HEK293T (cell line): Measurements from ENCODE around the gene COX10.
"Not testable (repeated sequence)": the region's sequence is repeated elsewhere in the genome, so short reads cannot be mapped to it uniquely, and the experiment has no call there.

ENCODE experiments used
- CTCF ChIA-PET: fragments of 350-600 bp; formaldehyde crosslinking; extraction: SDS; loops from one replicate; lab custom pipeline; 2021; ENCODE audit warnings: antibody characterized with exemption, inconsistent platforms; lab: Yijun Ruan, JAX
- POLR2A ChIA-PET: fragments of 350-600 bp; formaldehyde crosslinking; extraction: SDS; loops from one replicate; lab custom pipeline; 2020; ENCODE audit warnings: antibody characterized with exemption, inconsistent platforms; lab: Yijun Ruan, JAX
- DNase-seq: peaks from one replicate; pipeline ENCODE4 v3.0.0; 2012; ENCODE audit warnings: mixed read lengths; ENCODE audit errors: extremely low spot score
- ARNT ChIP-seq: fragments of 450-650 bp; IDR thresholded peaks from 2 replicates; pipeline ENCODE4 v1.6.1; 2017; ENCODE audit warnings: mild to moderate bottlenecking
- BHLHE40 ChIP-seq: fragments of 450-650 bp; IDR thresholded peaks from 2 replicates; pipeline ENCODE4 v1.6.1; 2016; ENCODE audit warnings: mild to moderate bottlenecking, moderate library complexity, borderline replicate concordance
- CTBP1 ChIP-seq: fragments of 450-650 bp; IDR thresholded peaks from 2 replicates; pipeline ENCODE4 v1.6.1; 2016; ENCODE audit warnings: borderline replicate concordance
- ELF4 ChIP-seq: fragments of 450-650 bp; IDR thresholded peaks from 2 replicates; pipeline ENCODE4 v1.6.1; 2017; ENCODE audit warnings: antibody characterized with exemption
- FOXA1 ChIP-seq: fragments of 450-650 bp; IDR thresholded peaks from 2 replicates; pipeline ENCODE4 v1.6.1; 2016; ENCODE audit warnings: mild to moderate bottlenecking
- FOXK2 ChIP-seq: fragments of 450-650 bp; IDR thresholded peaks from 2 replicates; pipeline ENCODE4 v1.6.1; 2016; ENCODE audit warnings: mild to moderate bottlenecking
- FOXM1 ChIP-seq: fragments of 450-650 bp; IDR thresholded peaks from 2 replicates; pipeline ENCODE4 v1.6.1; 2017; ENCODE audit warnings: mild to moderate bottlenecking, borderline replicate concordance
- HDGF ChIP-seq: fragments of 450-650 bp; IDR thresholded peaks from 2 replicates; pipeline ENCODE4 v1.6.1; 2017; ENCODE audit warnings: antibody characterized with exemption, borderline replicate concordance
- L3MBTL2 ChIP-seq: fragments of 450-650 bp; conservative IDR thresholded peaks from 2 replicates; pipeline ENCODE4 v1.6.1; 2016; ENCODE audit warnings: mild to moderate bottlenecking
- LEF1 ChIP-seq: fragments of 450-650 bp; IDR thresholded peaks from 2 replicates; pipeline ENCODE4 v1.6.1; 2017; ENCODE audit warnings: mild to moderate bottlenecking, borderline replicate concordance
- NFRKB ChIP-seq: fragments of 450-650 bp; IDR thresholded peaks from 2 replicates; pipeline ENCODE4 v1.6.1; 2016; ENCODE audit warnings: mild to moderate bottlenecking, moderate library complexity
- PKNOX1 ChIP-seq: fragments of 450-650 bp; IDR thresholded peaks from 2 replicates; pipeline ENCODE4 v1.6.1; 2016
- SP1 ChIP-seq: fragments of 450-650 bp; IDR thresholded peaks from 2 replicates; pipeline ENCODE4 v1.6.1; 2017
- SUZ12 ChIP-seq: fragments of 450-650 bp; IDR thresholded peaks from 2 replicates; pipeline ENCODE4 v1.6.1; 2016; ENCODE audit warnings: mild to moderate bottlenecking
- TARDBP ChIP-seq: fragments of 450-650 bp; IDR thresholded peaks from 2 replicates; pipeline ENCODE4 v1.6.1; 2016
- ZNF384 ChIP-seq: fragments of 450-650 bp; IDR thresholded peaks from 2 replicates; pipeline ENCODE4 v1.6.1; 2016

The COX10 gene

GRCh38 chr17:14156689-14157088 is 87.4 kb downstream of the COX10 start:
- POLR2A ChIA-PET = no interaction called here
- TF ChIP-seq TARDBP (no peak), SP1 (no peak), BHLHE40 (no peak), FOXK2 (no peak), FOXA1 (no peak), NFRKB (no peak), ZNF384 (no peak), PKNOX1 (no peak), CTBP1 (no peak), ARNT (no peak), L3MBTL2 (no peak), LEF1 (no peak), FOXM1 (no peak), HDGF (no peak), ELF4 (no peak), SUZ12 (no peak)
- CTCF ChIA-PET = no interaction called here
- no peak for DNase-seq

- no peak for DNase-seq
- POLR2A ChIA-PET = no interaction called here
- CTCF ChIA-PET = no interaction called here
- TF ChIP-seq BHLHE40 (no peak), SP1 (no peak), SUZ12 (no peak), FOXM1 (no peak), ZNF384 (no peak), L3MBTL2 (no peak), ARNT (no peak), NFRKB (no peak), FOXA1 (no peak), ELF4 (no peak), HDGF (no peak), CTBP1 (no peak), PKNOX1 (no peak), LEF1 (no peak), FOXK2 (no peak), TARDBP (no peak)
Observed at GRCh38 chr17:14157822-14158221, 88.5 kb downstream of the COX10 start.

- ChIA-PET POLR2A (no interaction called here), CTCF (no interaction called here)
- no peak for DNase-seq
- TF ChIP-seq SP1 (no peak), NFRKB (no peak), FOXM1 (no peak), ELF4 (no peak), TARDBP (no peak), CTBP1 (no peak), LEF1 (no peak), BHLHE40 (no peak), FOXA1 (no peak), ARNT (no peak), ZNF384 (no peak), PKNOX1 (no peak), L3MBTL2 (no peak), FOXK2 (no peak), SUZ12 (no peak), HDGF (no peak)
Observed at GRCh38 chr17:14158707-14159106, 89.4 kb downstream of the COX10 start.

- no peak for TF ChIP-seq HDGF
- no peak for TF ChIP-seq NFRKB
- TF ChIP-seq FOXM1 = no peak
- no peak for TF ChIP-seq FOXK2
- TF ChIP-seq BHLHE40 = no peak
- TF ChIP-seq FOXA1 = no peak
- no peak for TF ChIP-seq CTBP1
- TF ChIP-seq ARNT = no peak
- TF ChIP-seq ELF4 = no peak
- TF ChIP-seq L3MBTL2 = no peak
- no peak for TF ChIP-seq PKNOX1
- TF ChIP-seq ZNF384 = no peak
- ChIA-PET CTCF (no interaction called here), POLR2A (no interaction called here)
- DNase-seq = no peak
Observed at GRCh38 chr17:14161419-14161818, 92.1 kb downstream of the COX10 start.

- TF ChIP-seq ZNF384 (no peak), TARDBP (no peak), BHLHE40 (no peak), ARNT (no peak), FOXK2 (no peak), LEF1 (no peak), PKNOX1 (no peak), ELF4 (no peak), FOXA1 (no peak), HDGF (no peak), SP1 (no peak), CTBP1 (no peak), SUZ12 (no peak), NFRKB (no peak), L3MBTL2 (no peak), FOXM1 (no peak)
- no peak for DNase-seq
- POLR2A ChIA-PET = no interaction called here
- CTCF ChIA-PET = no interaction called here
Observed at GRCh38 chr17:14165616-14166015, 96.3 kb downstream of the COX10 start.

- DNase-seq, CTCF ChIA-PET, POLR2A ChIA-PET: not testable (repeated sequence)
Observed at GRCh38 chr17:14167831-14168230, 98.5 kb downstream of the COX10 start.
